NCI-H2107 treated with DMSO at 0.1 percent for 48 hours (cell line): ENCODE data around the gene PLA2G2D.

Experiments used
- DNase-seq: peaks from one replicate; lab custom pipeline; 2025; ENCODE audit not compliant: unreplicated experiment; lab: John Stamatoyannopoulos, UW

The PLA2G2D gene

GRCh38 chr1:20069874-20070273, 49.5 kb downstream of the PLA2G2D start, which contains the start of gene PLA2G5:
TSS of gene PLA2G5 (plus strand) at chr1:20070194. CDS start at chr1:20084831, 14,637 bp downstream.
- DNase-seq = no peak

- no peak for DNase-seq
These were observed 50.6 kb downstream of the PLA2G2D start for GRCh38 chr1:20068722-20069121.

GRCh38 chr1:20063861-20064292, 55.5 kb downstream of the PLA2G2D start:
- no peak for DNase-seq
